ENCODE data around the gene UPF3B.

The UPF3B gene

DNA sequence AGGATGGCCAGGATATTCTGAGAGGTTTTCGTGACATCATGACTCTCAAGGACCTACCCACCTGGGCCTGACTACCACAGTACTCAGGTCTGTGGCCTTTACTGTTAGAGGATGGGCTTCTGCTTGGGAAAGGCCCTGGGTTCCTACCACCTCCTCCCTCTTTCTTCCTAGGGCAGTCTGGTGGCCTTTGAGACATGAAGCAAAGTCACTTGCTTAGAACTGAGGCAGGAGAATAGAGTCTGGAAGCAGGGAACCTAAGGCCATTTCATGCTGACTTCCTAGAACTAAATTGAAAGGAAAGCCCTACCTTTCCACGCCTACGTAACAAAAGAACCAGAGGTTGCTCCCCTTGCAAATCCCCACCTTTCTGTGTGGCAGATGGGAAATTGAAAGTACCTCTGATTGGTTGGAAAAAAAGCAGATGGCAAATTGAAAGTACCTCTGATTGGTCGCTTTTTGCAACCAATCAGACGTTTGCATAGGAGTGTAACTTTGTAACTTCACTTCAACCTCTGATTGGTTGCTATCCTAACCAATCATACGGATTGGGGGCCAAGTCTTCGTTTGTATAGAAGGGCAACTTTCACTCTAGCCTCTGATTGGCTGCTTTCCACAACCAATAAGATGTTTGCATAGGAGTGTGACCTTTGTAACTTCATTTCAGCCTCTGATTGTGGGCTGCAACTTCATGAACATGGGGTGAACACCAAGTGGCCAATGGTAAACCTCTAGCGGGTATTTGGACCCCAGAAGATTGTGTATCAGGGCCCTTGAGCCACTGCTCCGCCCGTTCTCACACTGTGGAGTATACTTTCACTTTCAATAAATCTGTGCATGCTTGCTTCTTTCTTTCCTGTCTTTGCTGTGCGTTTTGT is 33.0 kb upstream of the UPF3B start:
- Histone ChIP-seq H3K27ac (replicated peaks) (no peak overlapping the region), H3K27me3 (ENCODE audit: insufficient read depth, poor library complexity, severe bottlenecking) (no peaks in the 10 kb centered on the region), H3K4me3 (replicated peaks; ENCODE audit: insufficient read depth, low read length) (no peak overlapping the region)
- no peak for DNase-seq (ENCODE audit: low read depth in 1 of 2, low spot score in 1 of 2)
- no peak for TF ChIP-seq SPI1 (IDR thresholded peaks at IDR 0.05; ENCODE audit: borderline replicate concordance, low read depth)

DNA sequence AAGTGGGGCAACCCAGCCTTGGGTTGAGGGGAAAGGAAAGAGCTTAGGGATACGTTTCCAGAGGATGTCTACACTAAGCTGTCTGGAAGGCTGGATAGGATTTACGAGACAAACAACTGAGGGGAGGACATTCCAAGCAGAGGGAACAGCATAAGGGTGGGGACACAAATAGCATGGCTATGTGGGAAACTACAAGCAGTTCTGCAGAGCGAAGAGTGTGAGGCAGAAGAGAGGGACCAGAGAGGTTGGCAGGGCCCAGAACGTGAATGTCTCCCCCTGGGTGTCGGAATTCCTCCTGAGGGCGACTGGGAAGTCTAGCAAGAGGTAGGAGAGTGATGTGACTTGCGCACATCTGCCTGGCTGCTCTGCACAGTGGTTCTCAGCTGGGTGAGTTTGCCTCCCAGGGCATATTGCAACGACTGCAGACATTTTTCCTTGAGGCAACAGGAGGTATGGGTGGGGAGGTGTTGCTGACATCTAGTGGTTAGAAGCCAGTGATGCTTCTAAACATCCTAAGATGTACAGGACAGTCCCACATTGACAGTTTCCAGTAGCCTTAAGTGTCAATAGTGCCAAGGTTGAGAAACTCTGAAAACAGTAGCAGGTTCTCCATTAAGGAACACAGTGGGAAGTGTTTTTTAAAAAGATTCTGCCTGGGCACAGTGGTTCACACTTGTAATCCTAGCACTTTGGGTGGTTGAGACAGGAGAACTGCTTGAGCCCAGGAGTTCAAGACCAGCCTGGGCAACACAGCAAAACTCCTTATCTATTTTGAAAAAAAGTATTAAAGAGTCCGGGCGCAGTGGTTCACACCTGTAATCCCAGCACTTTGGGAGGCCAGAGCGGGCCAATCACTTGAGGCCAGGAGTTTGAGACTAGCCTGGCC is 28.0 kb upstream of the UPF3B start:
- H3K27ac ChIP-seq (replicated peaks), result no peak overlapping the region
- peak; percentile 14 to 70 for DNase-seq (ENCODE audit: low read depth in 1 of 2, low spot score in 1 of 2)
- TF ChIP-seq, protein P1, sequence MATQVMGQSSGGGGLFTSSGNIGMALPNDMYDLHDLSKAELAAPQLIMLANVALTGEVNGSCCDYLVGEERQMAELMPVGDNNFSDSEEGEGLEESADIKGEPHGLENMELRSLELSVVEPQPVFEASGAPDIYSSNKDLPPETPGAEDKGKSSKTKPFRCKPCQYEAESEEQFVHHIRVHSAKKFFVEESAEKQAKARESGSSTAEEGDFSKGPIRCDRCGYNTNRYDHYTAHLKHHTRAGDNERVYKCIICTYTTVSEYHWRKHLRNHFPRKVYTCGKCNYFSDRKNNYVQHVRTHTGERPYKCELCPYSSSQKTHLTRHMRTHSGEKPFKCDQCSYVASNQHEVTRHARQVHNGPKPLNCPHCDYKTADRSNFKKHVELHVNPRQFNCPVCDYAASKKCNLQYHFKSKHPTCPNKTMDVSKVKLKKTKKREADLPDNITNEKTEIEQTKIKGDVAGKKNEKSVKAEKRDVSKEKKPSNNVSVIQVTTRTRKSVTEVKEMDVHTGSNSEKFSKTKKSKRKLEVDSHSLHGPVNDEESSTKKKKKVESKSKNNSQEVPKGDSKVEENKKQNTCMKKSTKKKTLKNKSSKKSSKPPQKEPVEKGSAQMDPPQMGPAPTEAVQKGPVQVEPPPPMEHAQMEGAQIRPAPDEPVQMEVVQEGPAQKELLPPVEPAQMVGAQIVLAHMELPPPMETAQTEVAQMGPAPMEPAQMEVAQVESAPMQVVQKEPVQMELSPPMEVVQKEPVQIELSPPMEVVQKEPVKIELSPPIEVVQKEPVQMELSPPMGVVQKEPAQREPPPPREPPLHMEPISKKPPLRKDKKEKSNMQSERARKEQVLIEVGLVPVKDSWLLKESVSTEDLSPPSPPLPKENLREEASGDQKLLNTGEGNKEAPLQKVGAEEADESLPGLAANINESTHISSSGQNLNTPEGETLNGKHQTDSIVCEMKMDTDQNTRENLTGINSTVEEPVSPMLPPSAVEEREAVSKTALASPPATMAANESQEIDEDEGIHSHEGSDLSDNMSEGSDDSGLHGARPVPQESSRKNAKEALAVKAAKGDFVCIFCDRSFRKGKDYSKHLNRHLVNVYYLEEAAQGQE (IDR thresholded peaks at IDR 0.05; ENCODE audit: insufficient replicate concordance, low read depth), result no peak
- TF ChIP-seq GABPA (IDR thresholded peaks at IDR 0.05; ENCODE audit: low read depth), result no peak
- TF ChIP-seq, protein P2, sequence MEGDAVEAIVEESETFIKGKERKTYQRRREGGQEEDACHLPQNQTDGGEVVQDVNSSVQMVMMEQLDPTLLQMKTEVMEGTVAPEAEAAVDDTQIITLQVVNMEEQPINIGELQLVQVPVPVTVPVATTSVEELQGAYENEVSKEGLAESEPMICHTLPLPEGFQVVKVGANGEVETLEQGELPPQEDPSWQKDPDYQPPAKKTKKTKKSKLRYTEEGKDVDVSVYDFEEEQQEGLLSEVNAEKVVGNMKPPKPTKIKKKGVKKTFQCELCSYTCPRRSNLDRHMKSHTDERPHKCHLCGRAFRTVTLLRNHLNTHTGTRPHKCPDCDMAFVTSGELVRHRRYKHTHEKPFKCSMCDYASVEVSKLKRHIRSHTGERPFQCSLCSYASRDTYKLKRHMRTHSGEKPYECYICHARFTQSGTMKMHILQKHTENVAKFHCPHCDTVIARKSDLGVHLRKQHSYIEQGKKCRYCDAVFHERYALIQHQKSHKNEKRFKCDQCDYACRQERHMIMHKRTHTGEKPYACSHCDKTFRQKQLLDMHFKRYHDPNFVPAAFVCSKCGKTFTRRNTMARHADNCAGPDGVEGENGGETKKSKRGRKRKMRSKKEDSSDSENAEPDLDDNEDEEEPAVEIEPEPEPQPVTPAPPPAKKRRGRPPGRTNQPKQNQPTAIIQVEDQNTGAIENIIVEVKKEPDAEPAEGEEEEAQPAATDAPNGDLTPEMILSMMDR (IDR thresholded peaks at IDR 0.05; ENCODE audit: insufficient read depth, low read length), result peak; percentile 38
- TF ChIP-seq SPI1 (IDR thresholded peaks at IDR 0.05; ENCODE audit: borderline replicate concordance, low read depth), result no peak
- no peak for TF ChIP-seq POLR2AphosphoS5 (IDR thresholded peaks at IDR 0.05; ENCODE audit: low read depth)
- no peak overlapping the region for H3K4me3 ChIP-seq (replicated peaks; ENCODE audit: insufficient read depth, low read length)
- no peaks in the 10 kb centered on the region for H3K27me3 ChIP-seq (ENCODE audit: insufficient read depth, poor library complexity, severe bottlenecking)

DNA sequence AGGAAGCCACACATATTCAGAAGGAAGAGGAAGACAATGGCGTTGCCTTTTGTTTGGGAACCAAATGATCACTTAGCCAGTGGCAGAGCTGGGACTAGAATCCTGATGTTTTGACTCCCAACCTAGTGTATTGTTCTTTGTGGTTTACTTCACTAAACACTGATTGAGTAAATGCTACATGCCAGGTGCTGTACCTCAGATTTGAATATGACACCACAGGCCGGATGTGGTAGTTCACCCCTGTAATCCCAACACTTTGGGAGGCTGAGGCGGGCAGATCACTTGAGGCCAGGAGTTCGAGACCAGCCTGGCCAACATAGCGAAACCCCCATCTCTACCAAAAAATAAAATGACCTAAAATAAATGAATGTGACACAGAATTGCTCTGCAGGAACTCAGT is 27.3 kb upstream of the UPF3B start:
- H3K27ac ChIP-seq (replicated peaks), result no peak overlapping the region
- no peak overlapping the region for H3K4me3 ChIP-seq (replicated peaks; ENCODE audit: insufficient read depth, low read length)
- no peaks in the 10 kb centered on the region for H3K27me3 ChIP-seq (ENCODE audit: insufficient read depth, poor library complexity, severe bottlenecking)
- TF ChIP-seq GABPA (IDR thresholded peaks at IDR 0.05; ENCODE audit: low read depth) (no peak), POLR2AphosphoS5 (IDR thresholded peaks at IDR 0.05; ENCODE audit: low read depth) (no peak), SPI1 (IDR thresholded peaks at IDR 0.05; ENCODE audit: borderline replicate concordance, low read depth) (peak; percentile 71; the same call in 1 of the 2 replicates)
- TF ChIP-seq, protein P2 (IDR thresholded peaks at IDR 0.05; ENCODE audit: insufficient read depth, low read length), result no peak
- no peak for DNase-seq (ENCODE audit: low read depth in 1 of 2, low spot score in 1 of 2)

DNA sequence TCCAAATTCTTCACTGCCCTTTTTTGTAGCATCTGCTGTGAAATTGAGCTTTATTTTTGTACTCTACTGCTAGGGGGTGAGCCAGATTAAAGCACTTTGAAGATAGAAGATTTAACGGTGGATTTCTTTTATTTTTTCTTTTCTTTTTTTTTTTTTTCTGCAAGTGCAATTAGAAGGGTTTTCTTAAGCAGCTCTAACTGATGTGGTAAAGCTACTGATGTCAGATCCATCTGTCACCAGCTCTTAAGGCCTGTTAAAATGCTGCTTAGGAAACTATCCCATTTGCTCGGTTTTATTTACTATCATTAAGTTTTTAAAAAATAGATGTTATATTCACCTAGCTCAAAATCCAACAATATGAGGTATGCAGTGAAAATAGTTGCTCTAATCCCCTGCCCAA is 26.0 kb upstream of the UPF3B start:
- Histone ChIP-seq H3K27ac (replicated peaks) (no peak overlapping the region), H3K27me3 (ENCODE audit: insufficient read depth, poor library complexity, severe bottlenecking) (no peaks in the 10 kb centered on the region), H3K4me3 (replicated peaks; ENCODE audit: insufficient read depth, low read length) (no peak overlapping the region)
- DNase-seq (ENCODE audit: low read depth in 1 of 2, low spot score in 1 of 2), result no peak
- TF ChIP-seq, protein P1 (IDR thresholded peaks at IDR 0.05; ENCODE audit: insufficient replicate concordance, low read depth), result no peak
- TF ChIP-seq, protein P2 (IDR thresholded peaks at IDR 0.05; ENCODE audit: insufficient read depth, low read length), result no peak
- no peak for TF ChIP-seq POLR2AphosphoS5 (IDR thresholded peaks at IDR 0.05; ENCODE audit: low read depth)
- TF ChIP-seq GABPA (IDR thresholded peaks at IDR 0.05; ENCODE audit: low read depth), result no peak
- TF ChIP-seq SPI1 (IDR thresholded peaks at IDR 0.05; ENCODE audit: borderline replicate concordance, low read depth), result no peak
